NCI-H2196 (cell line): ENCODE measurements around the gene ACOX2.

Experiments used
- DNase-seq: peaks from one replicate; lab custom pipeline; 2025; ENCODE audit not compliant: unreplicated experiment; lab: John Stamatoyannopoulos, UW

The ACOX2 gene

GRCh38 chr3:58567251-58567515 is 30.2 kb upstream of the ACOX2 start:
- no peak for DNase-seq

GRCh38 chr3:58566398-58567250 is 29.6 kb upstream of the ACOX2 start:
- DNase-seq: no peak

GRCh38 chr3:58565621-58566397 is 28.8 kb upstream of the ACOX2 start:
- no peak for DNase-seq

- DNase-seq: no peak
Measured at GRCh38 chr3:58564456-58565160, 27.6 kb upstream of the ACOX2 start.

GRCh38 chr3:58564054-58564453 is 27.1 kb upstream of the ACOX2 start:
- no peak for DNase-seq

GRCh38 chr3:58563386-58564035 is 26.5 kb upstream of the ACOX2 start:
- DNase-seq: no peak

GRCh38 chr3:58562498-58562897 is 25.5 kb upstream of the ACOX2 start:
- no peak for DNase-seq

GRCh38 chr3:58560771-58561311 is 23.9 kb upstream of the ACOX2 start:
- DNase-seq: peak; percentile 3

- DNase-seq: no peak
Measured at GRCh38 chr3:58559586-58559985, 22.6 kb upstream of the ACOX2 start.

GRCh38 chr3:58557491-58557890 is 20.5 kb upstream of the ACOX2 start:
- no peak for DNase-seq

- no peak for DNase-seq
Measured at GRCh38 chr3:58556761-58557221, 19.8 kb upstream of the ACOX2 start.

- no peak for DNase-seq
Measured at GRCh38 chr3:58556001-58556400, 19.0 kb upstream of the ACOX2 start.

GRCh38 chr3:58555203-58555602 is 18.2 kb upstream of the ACOX2 start:
- no peak for DNase-seq

GRCh38 chr3:58553003-58553402 is 16.0 kb upstream of the ACOX2 start:
- no peak for DNase-seq

- no peak for DNase-seq
Measured at GRCh38 chr3:58551636-58552180, 14.7 kb upstream of the ACOX2 start.

GRCh38 chr3:58544541-58544940 is 7.6 kb upstream of the ACOX2 start:
- DNase-seq: no peak

GRCh38 chr3:58540176-58540858 is 3.3 kb upstream of the ACOX2 start:
- DNase-seq: no peak

- DNase-seq: no peak
Measured at GRCh38 chr3:58539626-58540025, 2.6 kb upstream of the ACOX2 start.

- no peak for DNase-seq
Measured at GRCh38 chr3:58537412-58538301, 667 bp upstream of the ACOX2 start.
